GM23248 (cell line): ENCODE results near the gene STK32B. TPM values are rescaled to one million over a fixed set of nuclear protein-coding genes. Genes with fewer than 3 reads are reported as not detected.

ENCODE experiments used
- DNase-seq: peaks from one replicate; pipeline ENCODE4 v3.0.0-alpha.2; 2015
- H2AFZ ChIP-seq: fragments of 200-600 bp; sonication (generic); 2 replicates; pipeline ENCODE4 v1.6.1; 2016; ENCODE audit warnings: antibody characterized with exemption
- H3F3A ChIP-seq: fragments of 200-600 bp; sonication (generic); 2 replicates; pipeline ENCODE4 v1.6.1; 2016; ENCODE audit warnings: mild to moderate bottlenecking, antibody characterized with exemption, mixed run types; ENCODE audit not compliant: insufficient read depth
- H3K27ac ChIP-seq: fragments of 200-600 bp; sonication (generic); 2 replicates; pipeline ENCODE4 v1.5.1; 2016; ENCODE audit warnings: mild to moderate bottlenecking
- H3K27me3 ChIP-seq: fragments of 200-600 bp; sonication (generic); replicated peaks from 2 replicates; pipeline ENCODE4 v1.6.1; 2016; ENCODE audit warnings: mild to moderate bottlenecking; ENCODE audit not compliant: insufficient read depth
- H3K36me3 ChIP-seq: fragments of 200-600 bp; sonication (generic); 2 replicates; pipeline ENCODE4 v1.6.1; 2016; ENCODE audit warnings: low read depth, mild to moderate bottlenecking
- H3K4me1 ChIP-seq: fragments of 200-600 bp; sonication (generic); 2 replicates; pipeline ENCODE4 v1.6.1; 2016; ENCODE audit warnings: mild to moderate bottlenecking; ENCODE audit not compliant: insufficient read depth
- H3K4me2 ChIP-seq: fragments of 200-600 bp; sonication (generic); one replicate; pipeline ENCODE4 v1.6.1; 2016; ENCODE audit warnings: mild to moderate bottlenecking; ENCODE audit not compliant: unreplicated experiment
- H3K4me3 ChIP-seq: fragments of 200-600 bp; sonication (generic); 2 replicates; pipeline ENCODE4 v1.5.1; 2016; ENCODE audit warnings: mild to moderate bottlenecking
- H3K79me2 ChIP-seq: fragments of 200-600 bp; sonication (generic); 2 replicates; pipeline ENCODE4 v1.6.1; 2016; ENCODE audit warnings: mild to moderate bottlenecking; ENCODE audit not compliant: insufficient read depth
- H3K9ac ChIP-seq: fragments of 200-600 bp; sonication (generic); 2 replicates; pipeline ENCODE4 v1.6.1; 2016; ENCODE audit warnings: mild to moderate bottlenecking
- H3K9me2 ChIP-seq: fragments of 200-600 bp; sonication (generic); 2 replicates; pipeline ENCODE4 v1.6.1; 2016; ENCODE audit warnings: mixed run types, mild to moderate bottlenecking, moderate library complexity; ENCODE audit not compliant: insufficient read depth
- H3K9me3 ChIP-seq: fragments of 200-600 bp; sonication (generic); one replicate; pipeline ENCODE4 v1.6.1; 2017; ENCODE audit warnings: low read depth
- H4K20me1 ChIP-seq: fragments of 200-600 bp; sonication (generic); 2 replicates; pipeline ENCODE4 v1.6.0; 2016; ENCODE audit not compliant: insufficient read depth
- EZH2 ChIP-seq: fragments of 200-600 bp; sonication (generic); IDR thresholded peaks from 2 replicates; pipeline ENCODE4 v1.6.1; 2018; ENCODE audit warnings: antibody characterized with exemption, mild to moderate bottlenecking; ENCODE audit not compliant: insufficient read depth, poor library complexity, severe bottlenecking
- EZH2phosphoT487 ChIP-seq: fragments of 200-600 bp; sonication (generic); IDR thresholded peaks from 2 replicates; pipeline ENCODE4 v1.6.1; 2018; ENCODE audit warnings: antibody characterized with exemption, moderate library complexity, mild to moderate bottlenecking, low read depth; ENCODE audit not compliant: insufficient read depth
- WGBS, 2 experiments: methylation state at CpG; one replicate each; pipeline ENCODE4 v1.1.6; 2015 to 2017; ENCODE audit warnings: low lambda C conversion rate in 2 of 2, low coverage in 1 of 2; ENCODE audit errors: missing lambda C conversion rate in 2 of 2; 5-methylcytosine and 5-hydroxymethylcytosine counted together
- in situ Hi-C: fragments of 300-500 bp; cut with MboI; formaldehyde crosslinking; loops from 2 replicates; pipeline ENCODE4 v1.15.0; 2020
- polyA plus RNA-seq: library from polyadenylated mRNA; unstranded; fragments of >200 nt; fragmentation: Nextera tagmentation; extraction: Ambion mirVana; gene quantifications from 2 replicates; pipeline ENCODE4 v1.2.1, GENCODE V29; 2016
- total RNA-seq: library from RNA; depleted of rRNA; stranded (reverse); fragments of >200 nt; shearing (Covaris generic); gene quantifications from 2 replicates; pipeline ENCODE4 v1.2.3, GENCODE V29; 2014

The STK32B gene
- total and polyA plus RNA-seq, 2 experiments from 2014 or later: 4.9 to 6.1 TPM

- Histone ChIP-seq H3K79me2 (no peaks in the 10 kb centered on the region), H3K36me3 (no peaks in the 10 kb centered on the region), H4K20me1 (no peaks in the 10 kb centered on the region), H3K9me3 (no peaks in the 10 kb centered on the region), H3K4me1 (peaks cover 10% of the 10 kb centered on the region; the same call in 1 of the 2 replicates), H3K27ac (no peak overlapping the region), H3K9me2 (no peaks in the 10 kb centered on the region; the same call in none of the 2 replicates), H3K4me3 (no peak overlapping the region), H3F3A (no peaks in the 10 kb centered on the region), H3K4me2 (no peak overlapping the region), H2AFZ (no peak overlapping the region), H3K27me3 (no peaks in the 10 kb centered on the region), H3K9ac (no peak overlapping the region)
- DNase-seq: no peak
- in situ Hi-C loops: no loop called here
- WGBS, 2 experiments: 41 to 51% methylated on average over 2 of the region's 2 CpGs
- TF ChIP-seq EZH2phosphoT487: no peak
- TF ChIP-seq EZH2: no peak
Measured at GRCh38 chr4:5112333-5113095, 61.2 kb downstream of the STK32B start.

- Histone ChIP-seq H4K20me1 (no peaks in the 10 kb centered on the region), H3K9ac (no peak overlapping the region), H3K9me3 (no peaks in the 10 kb centered on the region), H3K9me2 (no peaks in the 10 kb centered on the region; the same call in none of the 2 replicates), H3F3A (no peaks in the 10 kb centered on the region), H3K36me3 (no peaks in the 10 kb centered on the region), H3K4me1 (peaks cover 10% of the 10 kb centered on the region; the same call in 1 of the 2 replicates), H3K79me2 (no peaks in the 10 kb centered on the region), H3K4me3 (no peak overlapping the region), H3K4me2 (no peak overlapping the region), H3K27ac (no peak overlapping the region), H3K27me3 (no peaks in the 10 kb centered on the region), H2AFZ (no peak overlapping the region)
- no peak for TF ChIP-seq EZH2
- no peak for TF ChIP-seq EZH2phosphoT487
- WGBS, 2 experiments: 4 to 5% methylated on average over 1 of the region's 1 CpG
- in situ Hi-C loops: no loop called here
- peak; percentile 39 for DNase-seq
Measured at GRCh38 chr4:5114950-5115349, 63.7 kb downstream of the STK32B start.

- in situ Hi-C loops: no loop called here
- no peak overlapping the region for H3K4me3 ChIP-seq
- DNase-seq: no peak
- no peaks in the 10 kb centered on the region; the same call in 1 of the 2 replicates for H3K9me2 ChIP-seq
- no peaks in the 10 kb centered on the region for H4K20me1 ChIP-seq
- peaks cover 12% of the 10 kb centered on the region; the same call in 1 of the 2 replicates for H3K4me1 ChIP-seq
- H3K4me2 ChIP-seq: no peak overlapping the region
- H3K79me2 ChIP-seq: no peaks in the 10 kb centered on the region
- H2AFZ ChIP-seq: no peak overlapping the region
- 81 to 84% methylated on average over 6 of the region's 6 CpGs for WGBS, 2 experiments
- TF ChIP-seq EZH2phosphoT487 (no peak), EZH2 (no peak)
- H3K27ac ChIP-seq: no peak overlapping the region
- no peaks in the 10 kb centered on the region for H3K27me3 ChIP-seq
- H3K36me3 ChIP-seq: no peaks in the 10 kb centered on the region
- no peaks in the 10 kb centered on the region for H3K9me3 ChIP-seq
- H3K9ac ChIP-seq: no peak overlapping the region
- no peaks in the 10 kb centered on the region for H3F3A ChIP-seq
Measured at GRCh38 chr4:5118091-5118786, 67.0 kb downstream of the STK32B start.

- H3K4me3 ChIP-seq: no peak overlapping the region
- H3K36me3 ChIP-seq: no peaks in the 10 kb centered on the region
- TF ChIP-seq EZH2: no peak
- TF ChIP-seq EZH2phosphoT487: no peak
- H3K9me3 ChIP-seq: no peaks in the 10 kb centered on the region
- H4K20me1 ChIP-seq: no peaks in the 10 kb centered on the region
- WGBS, 2 experiments: 56 to 60% methylated on average over 11 of the region's 11 CpGs
- no peak for DNase-seq
- H2AFZ ChIP-seq: no peak overlapping the region
- H3K4me1 ChIP-seq: peaks cover 12% of the 10 kb centered on the region; the same call in 1 of the 2 replicates
- no peak overlapping the region for H3K27ac ChIP-seq
- no peaks in the 10 kb centered on the region for H3K79me2 ChIP-seq
- no peaks in the 10 kb centered on the region for H3F3A ChIP-seq
- H3K27me3 ChIP-seq: no peaks in the 10 kb centered on the region
- H3K4me2 ChIP-seq: no peak overlapping the region
- no peaks in the 10 kb centered on the region; the same call in 1 of the 2 replicates for H3K9me2 ChIP-seq
- no peak overlapping the region for H3K9ac ChIP-seq
- in situ Hi-C loops: no loop called here
Measured at GRCh38 chr4:5118994-5119835, 67.9 kb downstream of the STK32B start.
